H1 (cell line): Measurements from ENCODE around the gene KIAA0513. TPM values are rescaled to one million over a fixed set of nuclear protein-coding genes. Genes with fewer than 3 reads are reported as not detected.

Source experiments
- CTCF ChIA-PET: fragments of 300-600 bp; sonication (Branson Sonifier 250); formaldehyde crosslinking; loops from one replicate; lab custom pipeline; 2021; ENCODE audit not compliant: partially characterized antibody; lab: Charles Lee
- POLR2A ChIA-PET: fragments of 300-600 bp; sonication (Branson Sonifier 250); formaldehyde crosslinking; loops from one replicate; lab custom pipeline; 2021; ENCODE audit warnings: inconsistent platforms; ENCODE audit not compliant: partially characterized antibody; lab: Charles Lee
- DNase-seq, 2 experiments: peaks; one replicate each; pipeline versions ENCODE4 v3.0.0 to v3.0.0-alpha.2; 2010 to 2022; ENCODE audit warnings: low spot score in 2 of 2, low read depth in 1 of 2, mixed read lengths in 1 of 2
- FAIRE-seq: peaks from 2 replicates; lab custom pipeline; 2011; peaks lifted over from hg19 to GRCh38; lab: Jason Lieb, UNC
- H2AFZ ChIP-seq: 2 replicates; pipeline ENCODE4 v1.8.1; 2012; ENCODE audit warnings: low read length, inconsistent platforms
- H2AK5ac ChIP-seq: 2 replicates; pipeline ENCODE4 v1.6.1; 2013; ENCODE audit warnings: low read depth, low read length
- H2BK120ac ChIP-seq: replicated peaks from 2 replicates; pipeline ENCODE3; 2013; ENCODE audit warnings: low read depth, low read length, inconsistent platforms
- H2BK12ac ChIP-seq: 2 replicates; pipeline ENCODE4 v1.6.1; 2013; ENCODE audit warnings: low read depth, low read length
- H2BK15ac ChIP-seq: 2 replicates; pipeline ENCODE4 v1.6.1; 2013; ENCODE audit warnings: low read length
- H2BK20ac ChIP-seq: 2 replicates; pipeline ENCODE4 v1.6.1; 2013; ENCODE audit warnings: low read length
- H2BK5ac ChIP-seq: 2 replicates; pipeline ENCODE4 v1.6.1; 2013; ENCODE audit warnings: low read depth, low read length
- H3K14ac ChIP-seq: 2 replicates; pipeline ENCODE4 v1.6.1; 2013; ENCODE audit warnings: inconsistent platforms; ENCODE audit not compliant: insufficient read length
- H3K18ac ChIP-seq: 2 replicates; pipeline ENCODE4 v1.6.1; 2013; ENCODE audit warnings: low read length; ENCODE audit errors: extremely low read depth
- H3K23ac ChIP-seq: 2 replicates; pipeline ENCODE4 v1.6.1; 2013; ENCODE audit warnings: inconsistent platforms; ENCODE audit not compliant: insufficient read length
- H3K23me2 ChIP-seq: 2 replicates; pipeline ENCODE4 v1.6.1; 2013; ENCODE audit warnings: low read depth, low read length
- H3K27ac ChIP-seq: 2 replicates; pipeline ENCODE4 v1.6.1; 2011; ENCODE audit warnings: low read depth, low read length, inconsistent platforms
- H3K27me3 ChIP-seq, 4 experiments: replicated peaks in 1 of 4; 1 replicate in 1 of 4; 2 replicates in 3 of 4; pipeline versions ENCODE4 v1.6.1 to v1.8.1; 2011 to 2013; ENCODE audit warnings: low read length in 3 of 4, mild to moderate bottlenecking in 3 of 4, inconsistent platforms in 2 of 4, mixed read lengths in 2 of 4, moderate library complexity in 1 of 4; ENCODE audit not compliant: control insufficient read depth in 3 of 4, insufficient read depth in 3 of 4; ENCODE audit errors: extremely low read depth in 1 of 4
- H3K36me3 ChIP-seq, 4 experiments: 2 replicates each; pipeline versions ENCODE4 v1.6.1 to v1.8.1; 2011 to 2013; ENCODE audit warnings: mild to moderate bottlenecking in 4 of 4, low read length in 3 of 4, moderate library complexity in 2 of 4, control low read depth in 1 of 4, inconsistent platforms in 1 of 4; ENCODE audit not compliant: insufficient read depth in 4 of 4, control insufficient read depth in 2 of 4
- H3K4ac ChIP-seq: replicated peaks from 2 replicates; pipeline ENCODE3; 2013; ENCODE audit warnings: low read length, low read depth, mixed read lengths, inconsistent platforms; ENCODE audit not compliant: insufficient read length
- H3K4me1 ChIP-seq, 4 experiments: replicated peaks in 1 of 4; 1 replicate in 1 of 4; 2 replicates in 3 of 4; pipeline versions ENCODE4 v1.6.1 to v1.8.1; 2011 to 2013; ENCODE audit warnings: low read length in 3 of 4, inconsistent platforms in 2 of 4, mixed read lengths in 1 of 4; ENCODE audit not compliant: insufficient read depth in 4 of 4, control insufficient read depth in 3 of 4
- H3K4me2 ChIP-seq, 2 experiments: 2 replicates each; pipeline versions ENCODE4 v1.6.1 to v1.8.1; 2011 to 2013; ENCODE audit warnings: low read depth in 2 of 2, low read length in 2 of 2, control low read depth in 1 of 2, inconsistent platforms in 1 of 2, mild to moderate bottlenecking in 1 of 2; ENCODE audit not compliant: insufficient read depth in 1 of 2
- H3K4me3 ChIP-seq, 4 experiments: fragments of 200-600, 300-600 bp in 1 of 4; sonication (generic), shearing (Covaris generic), sonication (Bioruptor Twin) in 1 of 4; 2 replicates each; pipeline versions ENCODE4 v1.5.1 to v1.8.1; 2011 to 2016; ENCODE audit warnings: low read length in 4 of 4, low read depth in 3 of 4, control low read depth in 2 of 4, inconsistent platforms in 2 of 4, mild to moderate bottlenecking in 2 of 4, mixed read lengths in 1 of 4, moderate library complexity in 1 of 4; ENCODE audit not compliant: insufficient read depth in 2 of 4; ENCODE audit errors: extremely low read depth in 1 of 4
- H3K56ac ChIP-seq: replicated peaks from 2 replicates; pipeline ENCODE3; 2013; ENCODE audit warnings: low read depth, mild to moderate bottlenecking, mixed read lengths, low read length, inconsistent platforms; ENCODE audit not compliant: insufficient read length
- H3K79me1 ChIP-seq: 2 replicates; pipeline ENCODE4 v1.6.1; 2013; ENCODE audit warnings: low read depth, low read length, control low read depth
- H3K79me2 ChIP-seq, 2 experiments: 2 replicates each; pipeline versions ENCODE4 v1.6.1 to v1.8.1; 2012 to 2013; ENCODE audit warnings: low read length in 2 of 2, mild to moderate bottlenecking in 2 of 2, inconsistent platforms in 1 of 2; ENCODE audit not compliant: insufficient read depth in 2 of 2, control insufficient read depth in 1 of 2
- H3K9ac ChIP-seq, 4 experiments: replicated peaks in 1 of 4; 1 replicate in 1 of 4; 2 replicates in 3 of 4; pipeline versions ENCODE4 v1.6.1 to v1.8.1; 2011 to 2013; ENCODE audit warnings: low read depth in 3 of 4, low read length in 3 of 4, control low read depth in 2 of 4, mild to moderate bottlenecking in 2 of 4, moderate library complexity in 2 of 4, inconsistent platforms in 1 of 4; ENCODE audit errors: extremely low read depth in 1 of 4
- H3K9me3 ChIP-seq, 2 experiments: 2 replicates each; pipeline versions ENCODE4 v1.6.1 to v1.8.1; 2012 to 2013; ENCODE audit warnings: mild to moderate bottlenecking in 2 of 2, moderate library complexity in 2 of 2, control low read depth in 1 of 2, inconsistent platforms in 1 of 2, low read depth in 1 of 2, low read length in 1 of 2, mixed read lengths in 1 of 2; ENCODE audit not compliant: insufficient read depth in 2 of 2
- H4K20me1 ChIP-seq, 2 experiments: replicated peaks in 1 of 2; 2 replicates each; pipeline versions ENCODE3 to v1.8.1; 2011 to 2013; ENCODE audit warnings: inconsistent platforms in 2 of 2, low read length in 2 of 2, mild to moderate bottlenecking in 1 of 2; ENCODE audit not compliant: insufficient read depth in 2 of 2, control insufficient read depth in 1 of 2
- H4K5ac ChIP-seq: 2 replicates; pipeline ENCODE4 v1.6.1; 2013; ENCODE audit warnings: low read length, low read depth, mixed read lengths, inconsistent platforms; ENCODE audit not compliant: insufficient read length
- H4K8ac ChIP-seq: 2 replicates; pipeline ENCODE4 v1.8.0; 2013; ENCODE audit warnings: mild to moderate bottlenecking, moderate library complexity, low read length, inconsistent platforms; ENCODE audit not compliant: insufficient read depth; ENCODE audit errors: extremely low read depth
- H4K91ac ChIP-seq: replicated peaks from 2 replicates; pipeline ENCODE3; 2013; ENCODE audit warnings: low read length, mixed read lengths, inconsistent platforms; ENCODE audit not compliant: insufficient read length
- ATF2 ChIP-seq: IDR thresholded peaks from 2 replicates; pipeline ENCODE4 v1.6.1; 2012; ENCODE audit warnings: low read length, inconsistent platforms
- CHD1 ChIP-seq: IDR thresholded peaks from 2 replicates; pipeline ENCODE4 v1.6.1; 2012; ENCODE audit warnings: low read depth, low read length, improper control_type of control experiment
- EZH2 ChIP-seq: fragments of 200-600 bp; sonication (generic); IDR thresholded peaks from 2 replicates; pipeline ENCODE4 v1.7.1; 2012; ENCODE audit warnings: low read depth, mild to moderate bottlenecking, moderate library complexity, low read length, inconsistent platforms; ENCODE audit not compliant: severe bottlenecking
- GABPA ChIP-seq: IDR thresholded peaks from 2 replicates; pipeline ENCODE4 v1.6.1; 2011; ENCODE audit warnings: mild to moderate bottlenecking, low read length, moderate library complexity, borderline replicate concordance; ENCODE audit not compliant: insufficient read depth
- RFX5 ChIP-seq: IDR thresholded peaks from 2 replicates; pipeline ENCODE4 v1.6.1; 2011; ENCODE audit warnings: low read depth, low read length, improper control_type of control experiment, borderline replicate concordance
- ZNF274 ChIP-seq: IDR thresholded peaks from 2 replicates; pipeline ENCODE4 v1.7.0; 2012; ENCODE audit warnings: low read length, borderline replicate concordance; ENCODE audit errors: extremely low read depth
- WGBS, 2 experiments: shearing (Covaris generic) in 1 of 2; methylation state at CpG; one replicate each; pipeline versions ENCODE4 v1.1.6 to v1.1.7; 2013 to 2015; ENCODE audit warnings: low lambda C conversion rate in 2 of 2, mixed read lengths in 2 of 2, inconsistent platforms in 1 of 2, low coverage in 1 of 2, missing lambda C conversion rate in 1 of 2; ENCODE audit not compliant: insufficient replicate concordance in 2 of 2, insufficient coverage in 1 of 2, insufficient read length in 1 of 2; ENCODE audit errors: extremely low coverage in 1 of 2, missing lambda C conversion rate in 1 of 2; 5-methylcytosine and 5-hydroxymethylcytosine counted together
- polyA plus RNA-seq, 7 experiments: library from polyadenylated mRNA; depleted of rRNA in 3 of 7; stranded (reverse) in 5 of 7; unstranded in 2 of 7; fragments of >200 nt in 5 of 7; fragments of 200-250 nt in 2 of 7; gene quantifications; 1 replicate in 5 of 7; 2 replicates in 1 of 7; 4 replicates in 1 of 7; pipeline versions ENCODE4 v1.2.1 to v1.2.3, GENCODE V29; 2011 to 2013; ENCODE audit warnings: missing spikeins in 2 of 7, mixed read lengths in 2 of 7
- total RNA-seq: library from RNA; stranded (reverse); fragmentation: NEBNext Ultra II Directional; extraction: Animal tissue kit (Norgen Biotek cat#: 25700); gene quantifications from 2 replicates; pipeline ENCODE4 v1.2.1, GENCODE V29; 2021

Gene KIAA0513
- total and polyA plus RNA-seq, 2 of the 8 experiments (the other 6 are each of a cell fraction or from before 2014, with no cell fraction given) = 2.1 to 6.1 TPM

GRCh38 chr16:85067426-85067825 is 39.8 kb downstream of the KIAA0513 start:
- H3K14ac ChIP-seq = no peak overlapping the region
- H3K9me3 ChIP-seq = no peaks in the 10 kb centered on the region
- peaks cover 2 to 8% (median 5%) of the 10 kb centered on the region in 4 experiments for H3K4me1 ChIP-seq
- no peak overlapping the region for H4K91ac ChIP-seq
- H3K4me2 ChIP-seq = no peak overlapping the region
- no peak overlapping the region for H3K23ac ChIP-seq
- no peak overlapping the region for H3K18ac ChIP-seq
- peaks cover 0 to 2% of the 10 kb centered on the region in 2 experiments for H4K20me1 ChIP-seq
- no peak for DNase-seq
- no peak for FAIRE-seq
- no peaks in the 10 kb centered on the region for H3K23me2 ChIP-seq
- no peaks in the 10 kb centered on the region for H3K79me2 ChIP-seq
- H3K9ac ChIP-seq = no peak overlapping the region
- H4K5ac ChIP-seq = no peak overlapping the region
- no peak overlapping the region for H4K8ac ChIP-seq
- no peak overlapping the region for H2AFZ ChIP-seq
- TF ChIP-seq RFX5 (no peak), EZH2 (no peak), CHD1 (no peak), ZNF274 (no peak), GABPA (no peak), ATF2 (no peak)
- no peak overlapping the region for H2BK12ac ChIP-seq
- no peak overlapping the region for H2BK15ac ChIP-seq
- H2BK20ac ChIP-seq = no peak overlapping the region
- H2AK5ac ChIP-seq = no peak overlapping the region
- H3K4me3 ChIP-seq = no peak overlapping the region
- H3K4ac ChIP-seq = no peak overlapping the region
- no peaks in the 10 kb centered on the region for H3K79me1 ChIP-seq
- CTCF ChIA-PET = interaction anchor here (0.7 to 6.3 kb wide), 4 partner anchors 10 to 230 kb away, joined by 3 to 59 read pairs (median 6); no protein-coding TSS in a partner anchor
- no peaks in the 10 kb centered on the region; a peak in 1 of 8 replicates for H3K36me3 ChIP-seq
- H2BK120ac ChIP-seq = no peak overlapping the region
- H3K27ac ChIP-seq = no peak overlapping the region
- no peak overlapping the region for H2BK5ac ChIP-seq
- no peak overlapping the region for H3K56ac ChIP-seq
- 90% methylated on average over 8 of the region's 8 CpGs; no CpG with 5 or more reads in 1 of the 2 experiments for WGBS, 2 experiments
- POLR2A ChIA-PET = no interaction called here
- no peaks in the 10 kb centered on the region; a peak in 1 of 7 replicates for H3K27me3 ChIP-seq
